IMR-90 (cell line): ENCODE data around the gene SPPL2B. TPM values are rescaled to one million over a fixed set of nuclear protein-coding genes. Genes with fewer than 3 reads are reported as not detected.

ENCODE experiments used
- ATAC-seq: fragments of 200-7000 bp; cut with Tn5 transposase; 2 replicates; pipeline ENCODE4 v1.9.1; 2020; ENCODE audit warnings: low read depth, mild to moderate bottlenecking, moderate library complexity
- BruUV-seq: library from RNA; stranded (reverse); fragments of 400-500 nt; replicated peaks from 2 replicates; lab custom pipeline; 2021; lab: Mats Ljungman, UMichigan
- CTCF ChIA-PET: fragments of 300-600 bp; formaldehyde crosslinking; extraction: SDS; loops from one replicate; lab custom pipeline; 2021; ENCODE audit warnings: antibody characterized with exemption; lab: Yijun Ruan, JAX
- POLR2A ChIA-PET: fragments of 300-600 bp; sonication (Branson Sonifier 250); formaldehyde crosslinking; loops from one replicate; lab custom pipeline; 2022; ENCODE audit warnings: antibody characterized with exemption; ENCODE audit not compliant: unreplicated experiment; lab: Charles Lee
- DNase-seq: peaks from one replicate; pipeline ENCODE4 v3.0.0; 2013
- H2AFZ ChIP-seq: replicated peaks from 2 replicates; pipeline ENCODE3; 2013; ENCODE audit warnings: low read length, mild to moderate bottlenecking; ENCODE audit not compliant: poor library complexity
- H2AK5ac ChIP-seq: 2 replicates; pipeline ENCODE4 v1.6.1; 2013; ENCODE audit warnings: low read depth, low read length, inconsistent platforms
- H2AK9ac ChIP-seq: replicated peaks from 2 replicates; pipeline ENCODE3; 2013; ENCODE audit warnings: mild to moderate bottlenecking, low read depth, low read length, moderate library complexity; ENCODE audit not compliant: poor library complexity
- H2BK120ac ChIP-seq: 2 replicates; pipeline ENCODE4 v1.6.1; 2013; ENCODE audit warnings: low read depth, low read length, inconsistent platforms
- H2BK15ac ChIP-seq: 3 replicates; pipeline ENCODE4 v1.6.1; 2013; ENCODE audit warnings: low read depth, low read length, inconsistent platforms
- H2BK20ac ChIP-seq: 2 replicates; pipeline ENCODE4 v1.6.1; 2013; ENCODE audit warnings: low read depth, mild to moderate bottlenecking, inconsistent platforms, low read length, moderate library complexity
- H2BK5ac ChIP-seq: 2 replicates; pipeline ENCODE4 v1.6.1; 2013; ENCODE audit warnings: mild to moderate bottlenecking, low read depth, low read length, inconsistent platforms; ENCODE audit not compliant: poor library complexity, severe bottlenecking
- H3K14ac ChIP-seq: replicated peaks from 2 replicates; pipeline ENCODE4 v1.6.1; 2013; ENCODE audit warnings: low read depth, low read length, inconsistent platforms
- H3K18ac ChIP-seq: 2 replicates; pipeline ENCODE4 v1.6.1; 2013; ENCODE audit warnings: low read depth, low read length, control low read depth
- H3K23ac ChIP-seq: 2 replicates; pipeline ENCODE4 v1.6.1; 2013; ENCODE audit warnings: low read depth, low read length, inconsistent platforms
- H3K27ac ChIP-seq: 2 replicates; pipeline ENCODE4 v1.5.1; 2013; ENCODE audit warnings: mild to moderate bottlenecking, control low read depth, low read length; ENCODE audit not compliant: insufficient read depth
- H3K27me3 ChIP-seq: 2 replicates; pipeline ENCODE4 v1.6.1; 2013; ENCODE audit warnings: low read length; ENCODE audit not compliant: control insufficient read depth, insufficient read depth
- H3K36me3 ChIP-seq: 2 replicates; pipeline ENCODE4 v1.6.1; 2013; ENCODE audit warnings: low read length, mixed read lengths; ENCODE audit not compliant: control insufficient read depth, insufficient read depth
- H3K4ac ChIP-seq: 2 replicates; pipeline ENCODE4 v1.6.1; 2013; ENCODE audit warnings: low read depth, low read length, inconsistent platforms
- H3K4me1 ChIP-seq: 2 replicates; pipeline ENCODE4 v1.6.1; 2013; ENCODE audit warnings: low read length, mixed read lengths; ENCODE audit not compliant: control insufficient read depth, insufficient read depth
- H3K4me2 ChIP-seq: 2 replicates; pipeline ENCODE4 v1.6.1; 2013; ENCODE audit warnings: low read depth, mild to moderate bottlenecking, control low read depth, low read length, moderate library complexity
- H3K4me3 ChIP-seq: 2 replicates; pipeline ENCODE4 v1.5.1; 2013; ENCODE audit warnings: low read depth, mild to moderate bottlenecking, control low read depth, low read length, moderate library complexity; ENCODE audit not compliant: insufficient read depth
- H3K56ac ChIP-seq: 2 replicates; pipeline ENCODE4 v1.6.1; 2013; ENCODE audit warnings: low read length, inconsistent platforms; ENCODE audit not compliant: insufficient read depth; ENCODE audit errors: extremely low read depth
- H3K79me1 ChIP-seq, 2 experiments: 2 replicates each; pipeline ENCODE4 v1.6.1; 2013; ENCODE audit warnings: low read length in 2 of 2, inconsistent platforms in 1 of 2, low read depth in 1 of 2
- H3K9ac ChIP-seq: 2 replicates; pipeline ENCODE4 v1.6.1; 2013; ENCODE audit warnings: low read depth, low read length, control low read depth
- H3K9me1 ChIP-seq: 2 replicates; pipeline ENCODE4 v1.6.1; 2013; ENCODE audit warnings: low read length, inconsistent platforms; ENCODE audit not compliant: insufficient read depth
- H3K9me3 ChIP-seq: 2 replicates; pipeline ENCODE4 v1.6.1; 2013; ENCODE audit warnings: low read length; ENCODE audit not compliant: control insufficient read depth, insufficient read depth
- H4K20me1 ChIP-seq: 2 replicates; pipeline ENCODE4 v1.6.1; 2013; ENCODE audit warnings: low read length, inconsistent platforms; ENCODE audit not compliant: insufficient read depth
- H4K5ac ChIP-seq: 2 replicates; pipeline ENCODE4 v1.6.1; 2013; ENCODE audit warnings: mild to moderate bottlenecking, low read depth, low read length, control low read depth
- H4K8ac ChIP-seq, 2 experiments: 2 replicates each; pipeline ENCODE4 v1.6.1; 2013; ENCODE audit warnings: low read depth in 2 of 2, low read length in 2 of 2, control low read depth in 1 of 2, inconsistent platforms in 1 of 2
- H4K91ac ChIP-seq: 2 replicates; pipeline ENCODE4 v1.6.1; 2013; ENCODE audit warnings: low read depth, low read length, inconsistent platforms; ENCODE audit not compliant: insufficient read depth
- BHLHE40 ChIP-seq: fragments of 150-350 bp; IDR thresholded peaks from 2 replicates; pipeline ENCODE4 v1.6.1; 2016; ENCODE audit warnings: mild to moderate bottlenecking, low read depth, low read length
- CEBPB ChIP-seq: IDR thresholded peaks from 2 replicates; pipeline ENCODE4 v1.6.1; 2012; ENCODE audit warnings: low read depth, low read length, improper control_type of control experiment
- CHD1 ChIP-seq: IDR thresholded peaks from 2 replicates; pipeline ENCODE4 v1.6.1; 2012; ENCODE audit warnings: low read depth, low read length, improper control_type of control experiment
- CTCF ChIP-seq: conservative IDR thresholded peaks from 2 replicates; pipeline ENCODE4 v1.5.1; 2012; ENCODE audit warnings: mild to moderate bottlenecking, low read depth, low read length, improper control_type of control experiment
- FOS ChIP-seq: fragments of 150-350 bp; IDR thresholded peaks from 2 replicates; pipeline ENCODE4 v1.6.1; 2016; ENCODE audit warnings: low read depth, low read length
- MAFK ChIP-seq: IDR thresholded peaks from 2 replicates; pipeline ENCODE4 v1.6.1; 2012; ENCODE audit warnings: low read depth, low read length, improper control_type of control experiment
- MAZ ChIP-seq: IDR thresholded peaks from 2 replicates; pipeline ENCODE4 v1.6.1; 2012; ENCODE audit warnings: low read depth, mild to moderate bottlenecking, low read length, improper control_type of control experiment, moderate library complexity, borderline replicate concordance
- MXI1 ChIP-seq: IDR thresholded peaks from 2 replicates; pipeline ENCODE4 v1.6.1; 2012; ENCODE audit warnings: low read depth, mild to moderate bottlenecking, low read length, moderate library complexity, borderline replicate concordance
- NFE2L2 ChIP-seq: fragments of 150-350 bp; IDR thresholded peaks from 2 replicates; pipeline ENCODE4 v1.6.1; 2016; ENCODE audit warnings: low read depth, mild to moderate bottlenecking, low read length
- POLR2A ChIP-seq: IDR thresholded peaks from 2 replicates; pipeline ENCODE4 v1.6.1; 2012; ENCODE audit warnings: mild to moderate bottlenecking, low read depth, low read length
- RAD21 ChIP-seq: IDR thresholded peaks from 2 replicates; pipeline ENCODE4 v1.6.1; 2012; ENCODE audit warnings: low read length, improper control_type of control experiment
- RFX5 ChIP-seq: IDR thresholded peaks from 2 replicates; pipeline ENCODE4 v1.8.0; 2012; ENCODE audit warnings: low read depth, mild to moderate bottlenecking, low read length, moderate library complexity
- SMC3 ChIP-seq: fragments of 150-350 bp; IDR thresholded peaks from 2 replicates; pipeline ENCODE4 v1.6.1; 2016; ENCODE audit warnings: low read depth, mild to moderate bottlenecking, antibody characterized with exemption, low read length, moderate library complexity
- WGBS, 2 experiments: methylation state at CpG; one replicate each; pipeline versions ENCODE4 v1.1.5 to v1.1.7; 2013; ENCODE audit warnings: missing lambda C conversion rate in 2 of 2; ENCODE audit not compliant: insufficient read length in 1 of 2; ENCODE audit errors: extremely low coverage in 2 of 2; 5-methylcytosine and 5-hydroxymethylcytosine counted together
- dilution Hi-C: fragments of 300-500 bp; cut with HindIII; formaldehyde crosslinking; loops from one replicate; pipeline ENCODE4 v1.14.3; 2018; ENCODE audit warnings: low sequenced_read_pairs; ENCODE audit not compliant: unreplicated experiment
- in situ Hi-C: fragments of 300-500 bp; cut with MboI; formaldehyde crosslinking; loops from 3 replicates; pipeline ENCODE4 v1.14.3; 2019; ENCODE audit warnings: low sequenced_read_pairs, inconsistent platforms, mixed read lengths
- intact Hi-C: fragments of 100-400 bp; cut with micrococcal nuclease; formaldehyde crosslinking; loops from 2 replicates; pipeline ENCODE4 v1.10.0; 2022
- polyA plus RNA-seq, 3 experiments: library from polyadenylated mRNA; depleted of rRNA; stranded (reverse); fragments of >200 nt; gene quantifications; 2 replicates each; pipeline ENCODE4 v1.2.3, GENCODE V29; 2012; ENCODE audit warnings: low replicate concordance in 1 of 3
- total RNA-seq: library from RNA; depleted of rRNA; stranded (reverse); fragments of >200 nt; gene quantifications from 2 replicates; pipeline ENCODE4 v1.2.3, GENCODE V29; 2012
- TF ChIP-seq, protein P1 (sequence below): fragments of 150-350 bp; IDR thresholded peaks from 2 replicates; pipeline ENCODE4 v1.6.1; 2016; ENCODE audit warnings: low read depth, mild to moderate bottlenecking, low read length, moderate library complexity, borderline replicate concordance

Gene SPPL2B
- total and polyA plus RNA-seq, 2 of the 4 experiments (the other 2 are of a cell fraction) = 3.4 to 45.7 TPM

GRCh38 chr19:2287585-2288337 is 40.7 kb upstream of the SPPL2B start:
- no peak overlapping the region for H4K8ac ChIP-seq
- H3K27ac ChIP-seq = no peak overlapping the region
- no peak overlapping the region for H4K5ac ChIP-seq
- no peak overlapping the region for H4K91ac ChIP-seq
- no peak overlapping the region for H3K14ac ChIP-seq
- ATAC-seq (no peak), DNase-seq (no peak)
- BruUV-seq = no TSS peak
- no peaks in the 10 kb centered on the region for H3K79me1 ChIP-seq
- dilution Hi-C loops = no loop called here
- no peaks in the 10 kb centered on the region for H3K36me3 ChIP-seq
- H3K4me3 ChIP-seq = no peak overlapping the region
- no peak overlapping the region for H2BK120ac ChIP-seq
- no peak overlapping the region for H2AK5ac ChIP-seq
- H3K9ac ChIP-seq = no peak overlapping the region
- no peak overlapping the region for H3K18ac ChIP-seq
- intact Hi-C loops = no loop called here
- H3K27me3 ChIP-seq = peaks cover 58% of the 10 kb centered on the region
- CTCF ChIA-PET = no interaction called here
- in situ Hi-C loops = no loop called here
- WGBS, 2 experiments = 80% methylated on average over 6 of the region's 13 CpGs; no CpG with 5 or more reads in 1 of the 2 experiments
- no peak overlapping the region for H2AK9ac ChIP-seq
- H4K20me1 ChIP-seq = peaks cover 26% of the 10 kb centered on the region
- peaks cover 5% of the 10 kb centered on the region for H3K4me1 ChIP-seq
- H3K23ac ChIP-seq = no peak overlapping the region
- no peak overlapping the region for H2BK20ac ChIP-seq
- no peak overlapping the region for H2BK5ac ChIP-seq
- no peaks in the 10 kb centered on the region for H3K9me3 ChIP-seq
- no peak overlapping the region for H2BK15ac ChIP-seq
- no peak for TF ChIP-seq MXI1
- TF ChIP-seq FOS = no peak
- TF ChIP-seq RAD21 = no peak
- TF ChIP-seq MAZ = no peak
- TF ChIP-seq CEBPB = no peak
- TF ChIP-seq NFE2L2 = no peak
- no peak for TF ChIP-seq RFX5
- TF ChIP-seq CTCF = no peak
- TF ChIP-seq POLR2A = no peak
- no peak for TF ChIP-seq BHLHE40
- no peak for TF ChIP-seq CHD1
- TF ChIP-seq SMC3 = no peak
- TF ChIP-seq, protein P1, sequence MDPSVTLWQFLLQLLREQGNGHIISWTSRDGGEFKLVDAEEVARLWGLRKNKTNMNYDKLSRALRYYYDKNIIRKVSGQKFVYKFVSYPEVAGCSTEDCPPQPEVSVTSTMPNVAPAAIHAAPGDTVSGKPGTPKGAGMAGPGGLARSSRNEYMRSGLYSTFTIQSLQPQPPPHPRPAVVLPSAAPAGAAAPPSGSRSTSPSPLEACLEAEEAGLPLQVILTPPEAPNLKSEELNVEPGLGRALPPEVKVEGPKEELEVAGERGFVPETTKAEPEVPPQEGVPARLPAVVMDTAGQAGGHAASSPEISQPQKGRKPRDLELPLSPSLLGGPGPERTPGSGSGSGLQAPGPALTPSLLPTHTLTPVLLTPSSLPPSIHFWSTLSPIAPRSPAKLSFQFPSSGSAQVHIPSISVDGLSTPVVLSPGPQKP = no peak
- no peak for TF ChIP-seq MAFK
- H2AFZ ChIP-seq = no peak overlapping the region
- no peaks in the 10 kb centered on the region for H3K9me1 ChIP-seq
- H3K56ac ChIP-seq = no peak overlapping the region
- H3K4ac ChIP-seq = no peak overlapping the region
- H3K4me2 ChIP-seq = no peak overlapping the region
- POLR2A ChIA-PET = no interaction called here
